Endothelial cell of umbilical vein (primary cell): ENCODE data around the gene SCTR. TPM values are rescaled to one million over a fixed set of nuclear protein-coding genes. Genes with fewer than 3 reads are reported as not detected.

Source experiments
- BruUV-seq: library from RNA; stranded (reverse); fragments of 400-500 nt; replicated peaks from 2 replicates; lab custom pipeline; 2021; lab: Mats Ljungman, UMichigan
- CTCF ChIA-PET: fragments of 300-600, 350-600 bp; sonication (Branson Sonifier 250); formaldehyde crosslinking; loops from one replicate; lab custom pipeline; 2021; ENCODE audit warnings: antibody characterized with exemption, inconsistent platforms; lab: Charles Lee
- POLR2A ChIA-PET: fragments of 300-600, 350-600 bp; sonication (Branson Sonifier 250); formaldehyde crosslinking; loops from one replicate; lab custom pipeline; 2021; ENCODE audit warnings: antibody characterized with exemption, inconsistent platforms; lab: Charles Lee
- DNase-seq: peaks from one replicate; pipeline ENCODE4 v3.0.0-alpha.2; 2011; ENCODE audit warnings: low read depth, low spot score
- FAIRE-seq: peaks from 2 replicates; lab custom pipeline; 2011; peaks lifted over from hg19 to GRCh38; lab: Jason Lieb, UNC
- H2AFZ ChIP-seq: 2 replicates; pipeline ENCODE4 v1.6.0; 2012; ENCODE audit warnings: low read depth, low read length, control low read depth, inconsistent platforms
- H3K27ac ChIP-seq: 2 replicates; pipeline ENCODE4 v1.5.1; 2011; ENCODE audit warnings: low read depth, mild to moderate bottlenecking, control low read depth, low read length, moderate library complexity; ENCODE audit not compliant: insufficient read depth
- H3K27me3 ChIP-seq, 2 experiments: 2 replicates each; pipeline versions ENCODE4 v1.6.0 to v1.6.1; 2011; ENCODE audit warnings: low read length in 2 of 2, mixed read lengths in 1 of 2; ENCODE audit not compliant: control insufficient read depth in 2 of 2, insufficient read depth in 2 of 2
- H3K36me3 ChIP-seq, 2 experiments: 2 replicates in 1 of 2; 3 replicates in 1 of 2; pipeline ENCODE4 v1.5.1; 2011; ENCODE audit warnings: low read length in 2 of 2, mild to moderate bottlenecking in 1 of 2, moderate library complexity in 1 of 2; ENCODE audit not compliant: control insufficient read depth in 2 of 2, insufficient read depth in 2 of 2; ENCODE audit errors: extremely low read depth in 1 of 2
- H3K4me1 ChIP-seq: 3 replicates; pipeline ENCODE4 v1.5.1; 2011; ENCODE audit warnings: mild to moderate bottlenecking, low read length; ENCODE audit not compliant: control insufficient read depth, insufficient read depth; ENCODE audit errors: extremely low read depth
- H3K4me2 ChIP-seq: 2 replicates; pipeline ENCODE4 v1.6.1; 2011; ENCODE audit warnings: low read length, control low read depth, mixed read lengths; ENCODE audit not compliant: insufficient read depth
- H3K4me3 ChIP-seq, 3 experiments: fragments of 200-600 bp in 1 of 3; sonication (generic), shearing (Covaris generic) in 1 of 3; replicated peaks in 1 of 3; 2 replicates each; pipeline ENCODE4 v1.5.1; 2011 to 2016; ENCODE audit warnings: control low read depth in 3 of 3, low read length in 3 of 3, mild to moderate bottlenecking in 2 of 3, inconsistent platforms in 1 of 3, low read depth in 1 of 3, moderate library complexity in 1 of 3; ENCODE audit not compliant: insufficient read depth in 1 of 3
- H3K79me2 ChIP-seq: 2 replicates; pipeline ENCODE4 v1.6.0; 2012; ENCODE audit warnings: low read length, inconsistent platforms; ENCODE audit not compliant: control insufficient read depth, insufficient read depth
- H3K9ac ChIP-seq: replicated peaks from 2 replicates; pipeline ENCODE3; 2011; ENCODE audit warnings: low read length, control low read depth; ENCODE audit not compliant: insufficient read depth; ENCODE audit errors: extremely low read depth
- H3K9me1 ChIP-seq: replicated peaks from 3 replicates; pipeline ENCODE4 v1.6.0; 2011; ENCODE audit warnings: mild to moderate bottlenecking, low read length; ENCODE audit not compliant: control insufficient read depth, insufficient read depth; ENCODE audit errors: extremely low read depth
- H3K9me3 ChIP-seq: replicated peaks from 2 replicates; pipeline ENCODE4 v1.5.1; 2012; ENCODE audit warnings: low read length, inconsistent platforms; ENCODE audit not compliant: control insufficient read depth, insufficient read depth
- H4K20me1 ChIP-seq: replicated peaks from 2 replicates; pipeline ENCODE3; 2011; ENCODE audit warnings: mild to moderate bottlenecking, low read length; ENCODE audit not compliant: control insufficient read depth, insufficient read depth; ENCODE audit errors: extremely low read depth
- EZH2 ChIP-seq: IDR thresholded peaks from 2 replicates; pipeline ENCODE4 v1.6.1; 2012; ENCODE audit warnings: borderline replicate concordance, low read depth, mild to moderate bottlenecking, moderate library complexity, low read length, inconsistent platforms; ENCODE audit not compliant: severe bottlenecking
- FOS ChIP-seq: IDR thresholded peaks from 2 replicates; pipeline ENCODE4 v1.6.1; 2011; ENCODE audit warnings: mild to moderate bottlenecking, low read length, moderate library complexity, borderline replicate concordance; ENCODE audit not compliant: insufficient read depth
- GATA2 ChIP-seq: IDR thresholded peaks from 2 replicates; pipeline ENCODE4 v1.7.0; 2011; ENCODE audit warnings: low read depth, mild to moderate bottlenecking, moderate library complexity, mixed read lengths, low read length; ENCODE audit not compliant: insufficient read length, insufficient read depth
- JUN ChIP-seq: IDR thresholded peaks from 2 replicates; pipeline ENCODE4 v1.6.1; 2011; ENCODE audit warnings: borderline replicate concordance, low read depth; ENCODE audit not compliant: insufficient read length, insufficient read depth
- MAX ChIP-seq: IDR thresholded peaks from 2 replicates; pipeline ENCODE4 v1.6.1; 2011; ENCODE audit not compliant: insufficient read depth, insufficient read length
- MYC ChIP-seq: IDR thresholded peaks from one replicate; pipeline ENCODE4 v1.6.1; 2011; ENCODE audit warnings: mild to moderate bottlenecking, low read depth, low read length
- POLR2A ChIP-seq: IDR thresholded peaks from 2 replicates; pipeline ENCODE4 v1.6.1; 2012; ENCODE audit warnings: low read depth, mild to moderate bottlenecking, control low read depth, low read length
- POLR2AphosphoS5 ChIP-seq: IDR thresholded peaks from 2 replicates; pipeline ENCODE4 v1.6.1; 2012; ENCODE audit warnings: low read depth, mild to moderate bottlenecking, control low read depth, low read length, moderate library complexity; ENCODE audit not compliant: insufficient read depth
- dilution Hi-C: fragments of 300-500 bp; cut with MboI; formaldehyde crosslinking; loops from one replicate; pipeline ENCODE4 v1.15.0; 2019; ENCODE audit warnings: low sequenced_read_pairs; ENCODE audit not compliant: extremely low pct_ligation_motif_present
- intact Hi-C: fragments of 100-400 bp; cut with micrococcal nuclease; formaldehyde crosslinking; loops from one replicate; pipeline ENCODE4 v1.10.0; 2022
- polyA plus RNA-seq, 4 experiments: library from polyadenylated mRNA; depleted of rRNA in 3 of 4; stranded (reverse) in 3 of 4; unstranded in 1 of 4; fragments of >200 nt; gene quantifications; 2 replicates each; pipeline versions ENCODE4 v1.2.1 to v1.2.3, GENCODE V29; 2011 to 2012; ENCODE audit warnings: missing spikeins in 1 of 4
- total RNA-seq: library from RNA; stranded (reverse); gene quantifications from 2 replicates; pipeline ENCODE4 v1.2.3, GENCODE V29; 2021
- TF ChIP-seq, protein P1 (sequence below), 2 donors: IDR thresholded peaks; 1 replicate in 1 of 2; 2 replicates in 1 of 2; pipeline ENCODE4 v1.5.1; 2011; ENCODE audit warnings: low read length in 2 of 2, mild to moderate bottlenecking in 2 of 2, moderate library complexity in 2 of 2, control low read depth in 1 of 2, inconsistent platforms in 1 of 2, low read depth in 1 of 2; ENCODE audit not compliant: insufficient read depth in 1 of 2; ENCODE audit errors: extremely low read depth in 1 of 2

Gene SCTR
- total and polyA plus RNA-seq, 2 donors (not counting 3 experiments of a cell fraction or from before 2014, with no cell fraction given) = not detected

GRCh38 chr2:119513832-119514231 lies 10.5 kb downstream of the SCTR start:
- Histone ChIP-seq H3K4me2 (no peak overlapping the region), H3K27ac (no peak overlapping the region), H3K79me2 (no peaks in the 10 kb centered on the region), H2AFZ (no peak overlapping the region), H3K4me3 (no peak overlapping the region), H3K9ac (no peak overlapping the region), H3K36me3 (no peaks in the 10 kb centered on the region), H3K9me3 (no peaks in the 10 kb centered on the region), H3K9me1 (no peaks in the 10 kb centered on the region), H3K4me1 (no peaks in the 10 kb centered on the region), H3K27me3 (peaks cover 0 to 4% of the 10 kb centered on the region in 2 experiments), H4K20me1 (no peaks in the 10 kb centered on the region)
- dilution Hi-C loops = no loop called here
- POLR2A ChIA-PET = no interaction called here
- DNase-seq (no peak), FAIRE-seq (no peak)
- CTCF ChIA-PET = no interaction called here
- TF ChIP-seq, protein P1, sequence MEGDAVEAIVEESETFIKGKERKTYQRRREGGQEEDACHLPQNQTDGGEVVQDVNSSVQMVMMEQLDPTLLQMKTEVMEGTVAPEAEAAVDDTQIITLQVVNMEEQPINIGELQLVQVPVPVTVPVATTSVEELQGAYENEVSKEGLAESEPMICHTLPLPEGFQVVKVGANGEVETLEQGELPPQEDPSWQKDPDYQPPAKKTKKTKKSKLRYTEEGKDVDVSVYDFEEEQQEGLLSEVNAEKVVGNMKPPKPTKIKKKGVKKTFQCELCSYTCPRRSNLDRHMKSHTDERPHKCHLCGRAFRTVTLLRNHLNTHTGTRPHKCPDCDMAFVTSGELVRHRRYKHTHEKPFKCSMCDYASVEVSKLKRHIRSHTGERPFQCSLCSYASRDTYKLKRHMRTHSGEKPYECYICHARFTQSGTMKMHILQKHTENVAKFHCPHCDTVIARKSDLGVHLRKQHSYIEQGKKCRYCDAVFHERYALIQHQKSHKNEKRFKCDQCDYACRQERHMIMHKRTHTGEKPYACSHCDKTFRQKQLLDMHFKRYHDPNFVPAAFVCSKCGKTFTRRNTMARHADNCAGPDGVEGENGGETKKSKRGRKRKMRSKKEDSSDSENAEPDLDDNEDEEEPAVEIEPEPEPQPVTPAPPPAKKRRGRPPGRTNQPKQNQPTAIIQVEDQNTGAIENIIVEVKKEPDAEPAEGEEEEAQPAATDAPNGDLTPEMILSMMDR (IDR thresholded peaks at IDR 0.05; ENCODE audit: extremely low read depth in 1 of 2, insufficient read depth in 1 of 2, low read depth in 1 of 2, low read length in 2 of 2) = no peak
- TF ChIP-seq JUN (no peak), FOS (no peak), POLR2A (no peak), POLR2AphosphoS5 (no peak), MYC (no peak), MAX (no peak), EZH2 (no peak), GATA2 (no peak)
- BruUV-seq = no TSS peak
- intact Hi-C loops = no loop called here
